Nephron (organoid): ENCODE data around the gene DAD1.
"Not testable (repeated sequence)": the region's sequence is repeated elsewhere in the genome, so short reads cannot be mapped to it uniquely, and the experiment has no call there.

Experiments used
- H3K27ac Mint-ChIP-seq, 3 experiments: 2 replicates each; pipeline ENCODE4 v1.8.0; 2020; ENCODE audit warnings: mixed read lengths in 3 of 3, mild to moderate bottlenecking in 2 of 3, moderate library complexity in 1 of 3
- H3K27me3 Mint-ChIP-seq: 2 replicates; pipeline ENCODE4 v1.8.0; 2021; ENCODE audit warnings: low read depth, mild to moderate bottlenecking, moderate library complexity, mixed read lengths
- H3K36me3 Mint-ChIP-seq: 2 replicates; pipeline ENCODE4 v1.8.0; 2020; ENCODE audit warnings: low read depth, mixed read lengths
- H3K4me1 Mint-ChIP-seq: 2 replicates; pipeline ENCODE4 v1.8.0; 2020; ENCODE audit warnings: mixed read lengths
- H3K4me3 Mint-ChIP-seq, 3 experiments: 2 replicates each; pipeline ENCODE4 v1.8.0; 2020; ENCODE audit warnings: mild to moderate bottlenecking in 3 of 3, mixed read lengths in 3 of 3, moderate library complexity in 2 of 3
- H3K9me3 Mint-ChIP-seq: 2 replicates; pipeline ENCODE4 v1.8.0; 2020; ENCODE audit warnings: mixed read lengths
- CTCF ChIP-seq, 3 experiments: fragments of 200-600 bp; sonication (generic); IDR thresholded peaks; one replicate each; pipeline ENCODE4 v1.5.0; 2021; ENCODE audit warnings: antibody characterized with exemption in 3 of 3; ENCODE audit not compliant: unreplicated experiment in 3 of 3

The DAD1 gene

GRCh38 chr14:22544406-22544805 lies 44.6 kb downstream of the DAD1 start:
- Mint-ChIP-seq H3K4me3 (no peak overlapping the region), H3K4me1 (peaks cover 38% of the 10 kb centered on the region), H3K27me3 (peaks cover 5% of the 10 kb centered on the region), H3K27ac (peak overlapping the region; percentile 35 to 97 (median 48)), H3K36me3 (no peaks in the 10 kb centered on the region), H3K9me3 (no peaks in the 10 kb centered on the region)
- TF ChIP-seq CTCF (IDR thresholded peaks at IDR 0.05; ENCODE audit: unreplicated experiment in 3 of 3): no peak

- H3K4me1 Mint-ChIP-seq: peaks cover 31% of the 10 kb centered on the region
- H3K4me3 Mint-ChIP-seq, H3K9me3 Mint-ChIP-seq, H3K36me3 Mint-ChIP-seq, H3K27me3 Mint-ChIP-seq: not testable (repeated sequence)
- H3K27ac Mint-ChIP-seq: peak overlapping the region in 2 of 3 experiments; percentile 35 to 97
Measured at GRCh38 chr14:22543570-22544357, 45.3 kb downstream of the DAD1 start.

GRCh38 chr14:22542360-22542759 lies 46.7 kb downstream of the DAD1 start:
- no peak for TF ChIP-seq CTCF (IDR thresholded peaks at IDR 0.05; ENCODE audit: unreplicated experiment in 3 of 3)
- H3K36me3 Mint-ChIP-seq: no peaks in the 10 kb centered on the region
- H3K4me1 Mint-ChIP-seq: peaks cover 28% of the 10 kb centered on the region
- no peak overlapping the region for H3K27ac Mint-ChIP-seq
- H3K27me3 Mint-ChIP-seq: peaks cover 12% of the 10 kb centered on the region
- no peaks in the 10 kb centered on the region for H3K9me3 Mint-ChIP-seq
- H3K4me3 Mint-ChIP-seq: no peak overlapping the region

- no peaks in the 10 kb centered on the region for H3K36me3 Mint-ChIP-seq
- no peaks in the 10 kb centered on the region for H3K9me3 Mint-ChIP-seq
- peaks cover 23% of the 10 kb centered on the region for H3K4me1 Mint-ChIP-seq
- TF ChIP-seq CTCF (IDR thresholded peaks at IDR 0.05; ENCODE audit: unreplicated experiment in 3 of 3): no peak
- H3K4me3 Mint-ChIP-seq: no peak overlapping the region
- H3K27ac Mint-ChIP-seq: no peak overlapping the region
- peaks cover 12% of the 10 kb centered on the region for H3K27me3 Mint-ChIP-seq
Measured at GRCh38 chr14:22541721-22542120, 47.3 kb downstream of the DAD1 start.

- Mint-ChIP-seq H3K4me1 (peaks cover 19% of the 10 kb centered on the region), H3K9me3 (no peaks in the 10 kb centered on the region), H3K4me3 (no peak overlapping the region), H3K27me3 (peaks cover 12% of the 10 kb centered on the region), H3K36me3 (no peaks in the 10 kb centered on the region), H3K27ac (no peak overlapping the region)
- TF ChIP-seq CTCF (IDR thresholded peaks at IDR 0.05; ENCODE audit: unreplicated experiment in 3 of 3): no peak
Measured at GRCh38 chr14:22540811-22541360, 48.1 kb downstream of the DAD1 start.

- TF ChIP-seq CTCF (IDR thresholded peaks at IDR 0.05; ENCODE audit: unreplicated experiment in 3 of 3): no peak
- peak overlapping the region in 1 of 3 experiments; percentile 48 for H3K27ac Mint-ChIP-seq
- peaks cover 14% of the 10 kb centered on the region for H3K27me3 Mint-ChIP-seq
- peaks cover 17% of the 10 kb centered on the region for H3K4me1 Mint-ChIP-seq
- H3K4me3 Mint-ChIP-seq: no peak overlapping the region
- no peaks in the 10 kb centered on the region for H3K36me3 Mint-ChIP-seq
- no peaks in the 10 kb centered on the region for H3K9me3 Mint-ChIP-seq
Measured at GRCh38 chr14:22540293-22540692, 48.7 kb downstream of the DAD1 start.
